ENCODE measurements around the gene SLX1A.
"Not testable (repeated sequence)": the region's sequence is repeated elsewhere in the genome, so short reads cannot be mapped to it uniquely, and the experiment has no call there.

The SLX1A gene

DNA sequence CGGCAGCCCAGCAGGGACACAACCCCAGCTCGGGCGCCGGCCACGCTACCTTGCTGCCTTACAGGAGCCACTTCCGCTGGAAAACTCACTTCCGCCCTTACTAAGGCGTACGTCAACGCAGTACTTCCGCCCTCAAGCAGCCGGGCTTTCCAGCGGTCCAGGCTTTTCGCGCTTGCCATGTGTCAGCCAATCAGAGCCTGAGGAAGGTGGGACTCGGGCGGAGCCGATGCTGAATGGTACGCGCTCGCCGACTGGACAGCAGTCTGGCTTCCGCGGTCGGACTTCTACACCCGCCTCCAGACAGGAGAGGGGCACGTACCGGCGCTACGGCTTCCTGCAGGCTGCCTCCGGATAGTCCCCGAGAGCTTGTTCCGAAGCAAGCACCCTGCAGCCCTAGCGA lies at the start of gene SLX1A, which contains the start of gene BOLA2B:
SLX1A (plus strand) TSS at position 261 of the 400 bp plus-strand sequence. CDS start 210 bp downstream, outside the sequence.
BOLA2B (minus strand) TSS at position 52 of the 400 bp plus-strand sequence. CDS start 71 bp downstream, outside the sequence.
- not testable (repeated sequence) for DNase-seq (ENCODE audit: low read depth in 2 of 2)

DNA sequence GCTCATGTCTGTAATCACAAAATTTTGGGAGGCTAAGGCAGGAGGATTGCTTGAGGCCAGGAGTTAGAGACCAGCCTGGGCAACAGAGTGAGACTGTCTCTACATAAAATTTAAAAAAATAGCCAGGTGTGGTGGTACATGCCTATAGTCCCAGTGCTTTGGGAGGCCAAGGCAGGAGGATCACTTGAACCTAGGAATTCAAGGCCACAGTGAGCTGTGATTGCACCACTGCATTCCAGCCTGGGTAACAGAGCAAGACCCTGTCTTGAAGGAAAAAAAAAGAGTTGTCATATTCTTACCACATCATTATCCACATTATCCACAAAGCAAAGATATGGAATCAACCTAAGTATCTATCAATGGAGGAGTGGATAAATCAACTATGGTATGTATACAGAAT lies 49.7 kb upstream of the SLX1A start:
- no peak for DNase-seq (ENCODE audit: low read depth in 2 of 2)

DNA sequence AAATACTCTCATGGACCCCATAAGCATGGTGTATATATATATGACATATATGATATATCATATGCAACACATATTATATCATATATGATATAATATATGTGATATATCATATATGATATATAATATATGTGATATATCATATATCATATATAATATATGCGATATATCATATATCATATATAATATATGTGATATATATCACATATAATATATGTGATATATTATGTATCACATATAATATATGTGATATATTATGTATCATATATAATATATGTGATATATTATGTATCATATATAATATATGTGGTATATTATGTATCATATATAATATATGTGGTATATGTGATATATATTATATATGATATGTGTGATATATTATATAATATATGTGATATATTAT lies 48.8 kb upstream of the SLX1A start:
- no peak for DNase-seq (ENCODE audit: low read depth in 2 of 2)

DNA sequence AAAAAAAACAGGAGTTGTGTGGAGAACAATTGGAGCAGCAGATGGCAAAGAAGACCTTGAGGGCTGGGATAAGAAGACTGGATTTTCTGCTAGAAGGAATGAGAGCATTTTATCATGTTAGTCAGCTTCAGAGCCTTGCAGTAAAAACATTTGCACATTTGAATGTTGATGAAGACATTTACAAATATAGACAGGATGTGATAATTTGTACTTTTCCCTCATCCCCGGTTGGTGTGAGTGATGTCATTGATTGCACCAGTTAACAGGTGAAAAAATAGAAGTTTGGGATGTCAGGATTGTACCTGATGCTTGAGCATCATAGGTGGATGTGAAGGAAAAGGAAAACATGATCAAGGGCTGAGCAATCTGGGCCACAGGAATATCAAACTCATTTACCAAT lies 48.0 kb upstream of the SLX1A start:
- no peak for DNase-seq (ENCODE audit: low read depth in 2 of 2)

DNA sequence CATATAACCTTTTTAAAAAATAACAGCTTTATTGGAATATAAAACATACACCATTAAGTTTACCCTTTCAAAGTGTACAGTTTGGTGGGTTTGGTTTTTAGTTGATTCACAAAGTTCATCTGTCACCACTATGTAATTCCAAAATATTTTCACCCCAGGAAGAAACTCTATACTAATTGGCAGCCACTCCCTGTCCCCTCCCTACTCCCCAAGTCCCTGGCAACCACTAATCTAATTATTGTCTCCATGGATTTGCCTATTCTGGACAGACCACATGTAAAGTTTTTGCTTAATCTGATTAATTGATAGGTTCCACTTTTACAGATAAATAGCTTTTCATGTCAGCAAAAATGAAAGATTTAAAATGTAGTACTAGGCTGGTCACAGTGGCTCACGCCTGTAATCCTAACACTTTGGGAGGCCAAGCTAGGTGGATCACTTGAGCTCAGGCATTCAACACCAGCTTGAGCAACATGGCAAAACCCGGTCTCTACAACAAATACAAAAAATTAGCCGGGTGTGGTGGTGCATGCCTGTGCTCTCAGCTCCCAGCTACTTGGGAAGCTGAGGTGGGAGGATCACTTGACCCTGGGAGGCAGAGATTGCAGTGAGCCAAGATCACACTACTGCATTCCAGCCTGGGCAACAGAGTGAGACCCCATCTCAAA lies 45.7 kb upstream of the SLX1A start:
- no peak for DNase-seq (ENCODE audit: low read depth in 2 of 2)

DNA sequence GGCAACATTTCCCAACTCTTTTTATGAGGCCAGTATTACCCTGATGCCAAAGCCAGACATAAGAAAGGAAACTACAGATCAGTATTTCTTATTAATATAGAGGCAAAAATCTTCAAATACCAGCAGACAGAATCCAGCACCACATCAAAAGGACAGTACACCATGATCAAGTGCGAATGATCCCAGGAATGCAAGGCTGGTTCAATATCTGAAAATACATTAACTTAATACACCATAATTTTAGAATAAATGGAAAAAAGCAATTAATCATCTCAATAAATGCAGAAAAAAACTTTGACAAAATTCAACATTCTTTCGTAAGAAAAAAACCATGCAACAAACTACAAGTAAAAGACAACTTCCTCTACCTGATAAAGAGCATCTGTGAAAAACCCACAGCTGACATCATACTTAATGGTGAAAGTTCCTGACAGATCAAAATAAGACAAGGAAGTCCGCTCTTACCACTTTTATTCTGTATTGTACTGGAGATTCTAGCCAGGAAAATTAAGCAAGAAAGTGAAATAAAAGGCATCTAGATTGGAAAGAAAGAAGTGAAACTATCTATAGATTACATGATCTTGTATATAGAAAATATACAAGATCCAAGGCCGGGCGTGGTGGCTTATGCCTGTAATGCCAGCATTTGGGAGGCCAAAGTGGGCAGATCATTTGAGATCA lies 44.3 kb upstream of the SLX1A start:
- no peak for DNase-seq (ENCODE audit: low read depth in 2 of 2)

DNA sequence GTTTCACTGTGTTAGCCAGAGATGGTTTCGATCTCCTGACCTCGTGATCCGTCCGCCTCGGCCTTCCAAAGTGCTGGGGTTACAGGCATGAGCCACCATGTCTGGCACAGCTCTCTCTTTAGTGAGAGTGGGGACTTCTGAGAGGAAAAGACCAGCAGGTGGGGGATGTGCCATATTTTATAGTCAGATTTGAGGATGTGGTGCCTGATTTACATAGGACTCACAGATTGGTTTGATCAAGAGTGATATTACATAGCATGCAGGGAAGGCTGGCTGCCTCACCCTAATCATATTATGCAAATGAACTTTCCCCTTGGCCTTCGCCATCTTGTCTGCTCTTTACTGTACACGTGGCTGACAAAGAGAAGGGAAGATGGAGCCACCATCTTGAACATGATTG lies 42.6 kb upstream of the SLX1A start:
- no peak for DNase-seq (ENCODE audit: low read depth in 2 of 2)

DNA sequence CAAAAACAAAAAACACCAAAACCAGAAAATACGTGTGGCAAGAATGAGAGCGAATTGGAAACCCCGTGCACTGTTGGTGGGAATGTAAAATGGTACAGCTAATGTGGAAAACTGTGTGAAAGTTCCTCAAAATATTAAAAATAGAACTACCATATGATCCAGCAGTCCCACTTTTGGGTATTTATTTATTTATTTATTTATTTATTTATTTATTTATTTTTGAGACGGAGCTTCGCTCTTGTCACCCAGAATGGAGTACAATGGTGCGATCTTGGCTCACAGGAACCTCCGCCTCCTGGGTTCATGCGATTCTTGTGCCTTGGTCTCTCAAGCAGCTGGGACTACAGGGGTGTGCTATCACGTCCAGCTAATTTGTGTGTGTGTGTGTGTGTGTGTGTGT lies 41.2 kb upstream of the SLX1A start:
- no peak for DNase-seq (ENCODE audit: low read depth in 2 of 2)

DNA sequence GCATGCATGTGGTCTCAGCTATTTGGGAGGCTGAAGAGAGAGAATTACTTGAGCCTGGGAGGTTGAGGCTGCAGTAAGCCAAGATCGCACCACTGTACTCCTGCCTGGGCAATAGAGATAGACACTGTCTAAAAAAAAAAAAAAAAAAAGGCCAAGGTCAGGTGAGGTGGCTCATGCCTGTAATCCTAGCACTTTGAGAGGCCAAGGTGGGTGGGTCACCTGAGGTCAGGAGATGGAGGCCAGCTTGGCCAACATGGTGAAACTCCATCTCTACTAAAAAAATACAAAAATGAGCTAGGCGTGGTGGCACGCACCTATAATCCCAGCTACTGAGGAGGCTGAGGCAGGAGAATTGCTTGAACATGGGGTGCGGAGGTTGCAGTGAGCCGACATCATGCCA lies 38.5 kb upstream of the SLX1A start:
- DNase-seq (ENCODE audit: low read depth in 2 of 2), result no peak

DNA sequence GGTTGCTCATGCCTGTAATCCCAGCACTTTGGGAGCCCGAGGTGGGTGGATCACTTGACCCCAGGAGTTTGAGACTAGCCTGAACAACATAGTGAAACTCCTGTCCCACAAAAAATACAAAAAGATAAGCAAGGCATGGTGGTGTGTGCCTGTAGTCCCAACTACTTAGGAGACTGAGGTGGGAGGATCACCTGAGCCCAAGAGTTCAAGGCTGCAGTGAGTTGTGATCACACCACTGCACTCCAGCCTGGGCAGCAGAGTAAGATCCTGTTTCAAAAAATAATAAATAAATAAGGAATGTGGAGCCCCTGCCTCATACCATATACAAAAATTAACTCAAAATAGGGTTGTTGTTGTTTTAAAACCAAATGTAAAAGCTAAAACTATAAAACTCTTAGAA lies 36.5 kb upstream of the SLX1A start:
- DNase-seq (ENCODE audit: low read depth in 2 of 2), result no peak

DNA sequence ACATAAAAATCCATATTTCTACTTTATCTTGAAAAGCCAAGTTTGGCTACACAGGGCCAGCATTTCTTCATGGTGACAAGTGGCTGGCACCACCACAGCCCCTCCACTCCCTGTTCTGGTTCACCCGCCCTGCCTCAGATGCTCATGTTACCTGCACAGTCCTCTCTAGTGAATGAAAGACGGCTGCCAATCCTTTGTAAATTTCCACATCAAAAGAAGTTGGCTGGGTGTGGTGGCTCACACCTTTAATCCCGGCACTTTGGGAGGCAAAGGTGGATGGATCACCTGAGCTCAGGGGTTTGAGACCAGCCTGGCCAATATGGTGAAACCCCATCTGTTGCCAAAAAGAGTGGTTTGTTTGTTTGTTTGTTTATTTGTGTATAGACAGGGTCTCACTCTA lies 30.1 kb upstream of the SLX1A start:
- no peak for DNase-seq (ENCODE audit: low read depth in 2 of 2)

DNA sequence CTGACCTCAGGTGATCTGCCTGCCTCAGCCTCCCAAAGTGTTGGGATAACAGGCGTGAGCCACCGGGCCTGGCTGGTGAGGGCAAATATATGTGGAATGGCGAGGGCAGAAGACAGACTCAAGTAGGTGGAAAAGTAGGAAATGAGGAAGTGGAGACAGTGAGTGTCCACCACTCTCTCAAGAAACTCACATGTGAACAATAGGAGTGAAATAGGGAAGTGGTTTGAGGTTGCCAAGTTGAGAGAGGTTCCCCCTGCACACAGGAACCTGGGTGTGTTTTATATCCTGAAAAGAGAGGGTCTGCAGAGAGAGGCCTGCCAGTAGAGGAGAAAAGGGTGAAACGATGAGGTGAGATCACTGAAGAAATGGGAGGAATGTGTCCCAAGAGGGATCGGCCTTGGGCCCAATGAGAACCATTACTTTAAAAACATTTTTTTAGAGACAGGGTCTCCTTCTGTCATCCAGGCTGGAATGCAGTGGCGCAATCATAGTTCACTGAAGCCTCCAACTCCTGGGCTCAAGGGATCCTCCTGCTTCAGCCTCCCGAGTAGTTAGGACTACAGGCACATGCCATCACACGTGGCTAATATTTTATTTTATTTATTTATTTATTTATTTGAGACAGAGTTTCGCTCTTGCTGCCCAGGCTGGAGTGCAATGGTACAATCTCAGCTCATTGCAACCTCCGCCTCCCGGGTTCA lies 27.3 kb upstream of the SLX1A start:
- DNase-seq (ENCODE audit: low read depth in 2 of 2), result no peak

DNA sequence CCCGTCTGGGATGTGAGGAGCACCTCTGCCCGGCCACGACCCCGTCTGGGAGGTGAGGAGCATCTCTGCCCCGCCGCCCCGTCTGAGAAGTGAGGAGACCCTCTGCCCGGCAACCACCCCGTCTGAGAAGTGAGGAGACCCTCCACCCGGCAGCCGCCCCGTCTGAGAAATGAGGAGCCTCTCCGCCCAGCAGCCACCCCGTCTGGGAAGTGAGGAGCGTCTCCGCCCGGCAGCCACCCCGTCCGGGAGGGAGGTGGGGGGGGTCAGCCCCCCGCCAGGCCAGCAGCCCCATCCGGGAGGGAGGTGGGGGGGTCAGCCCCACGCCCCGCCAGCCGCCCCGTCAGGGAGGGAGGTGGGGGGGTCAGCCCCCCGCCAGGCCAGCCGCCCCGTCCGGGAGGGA lies 24.9 kb upstream of the SLX1A start:
- DNase-seq (ENCODE audit: low read depth in 2 of 2), result not testable (repeated sequence)

DNA sequence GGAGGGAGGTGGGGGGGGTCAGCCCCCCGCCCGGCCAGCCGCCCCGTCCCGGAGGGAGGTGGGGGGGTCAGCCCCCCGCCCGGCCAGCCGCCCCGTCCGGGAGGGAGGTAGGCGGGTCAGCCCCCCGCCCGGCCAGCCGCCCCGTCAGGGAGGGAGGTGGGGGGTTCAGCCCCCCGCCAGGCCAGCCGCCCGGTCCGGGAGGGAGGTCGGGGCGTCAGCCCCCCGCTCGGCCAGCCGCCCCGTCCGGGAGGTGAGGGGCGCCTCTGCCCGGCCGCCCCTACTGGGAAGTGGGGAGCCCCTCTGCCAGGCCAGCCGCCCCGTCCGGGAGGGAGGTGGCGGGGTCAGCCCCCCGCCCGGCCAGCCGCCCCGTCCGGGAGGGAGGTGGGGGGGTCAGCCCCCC lies 24.3 kb upstream of the SLX1A start:
- DNase-seq (ENCODE audit: low read depth in 2 of 2), result not testable (repeated sequence)

DNA sequence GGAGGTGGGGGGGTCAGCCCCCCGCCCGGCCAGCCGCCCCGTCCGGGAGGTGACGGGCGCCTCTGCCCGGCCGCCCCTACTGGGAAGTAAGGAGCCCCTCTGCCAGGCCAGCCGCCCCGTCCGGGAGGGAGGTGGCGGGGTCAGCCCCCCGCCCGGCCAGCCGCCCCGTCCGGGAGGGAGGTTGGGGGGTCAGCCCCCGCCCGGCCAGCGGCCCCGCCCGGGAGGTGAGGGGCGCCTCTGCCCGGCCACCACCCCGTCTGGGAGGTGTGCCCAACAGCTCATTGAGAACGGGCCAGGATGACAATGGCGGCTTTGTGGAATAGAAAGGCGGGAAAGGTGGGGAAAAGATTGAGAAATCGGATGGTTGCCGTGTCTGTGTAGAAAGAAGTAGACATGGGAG lies 23.5 kb upstream of the SLX1A start:
- DNase-seq (ENCODE audit: low read depth in 2 of 2), result not testable (repeated sequence)

DNA sequence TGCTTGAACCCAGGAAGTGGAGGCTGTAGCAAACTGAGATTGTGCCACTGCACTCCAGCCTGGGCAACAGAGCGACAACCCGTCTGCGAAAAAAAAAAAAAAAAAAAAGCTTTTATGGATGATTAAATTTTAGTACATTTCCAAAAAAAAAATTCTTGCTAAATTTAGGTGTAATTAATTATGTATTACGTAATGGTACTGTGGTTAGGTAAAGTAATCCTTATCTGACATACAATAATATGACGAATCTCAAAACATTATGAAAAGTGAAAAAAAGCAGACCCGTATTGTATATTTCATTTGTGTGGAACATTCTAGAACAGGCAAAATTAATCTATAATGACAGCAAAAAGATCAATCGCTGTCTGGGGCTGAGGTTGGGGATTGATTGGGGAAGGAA lies 20.6 kb upstream of the SLX1A start:
- DNase-seq (ENCODE audit: low read depth in 2 of 2), result no peak

DNA sequence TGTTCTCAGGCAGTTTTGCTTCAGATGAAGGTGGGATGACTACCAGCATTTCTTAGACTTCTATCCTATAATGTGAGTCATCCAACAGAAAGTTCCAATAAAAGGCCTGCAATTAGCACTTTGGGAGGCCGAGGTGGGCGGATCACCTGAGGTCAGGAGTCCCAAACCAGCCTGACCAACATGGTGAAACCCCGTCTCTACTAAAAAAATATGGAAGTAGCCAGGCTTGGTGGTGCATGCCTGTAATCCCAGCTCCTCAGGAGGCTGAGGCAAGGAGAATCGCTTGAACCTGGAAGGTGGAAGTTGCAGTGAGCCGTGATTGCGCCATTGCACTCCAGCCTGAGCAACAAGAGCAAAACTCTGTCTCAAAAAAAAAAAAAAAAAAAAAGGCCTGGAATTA lies 16.8 kb upstream of the SLX1A start:
- not testable (repeated sequence) for DNase-seq (ENCODE audit: low read depth in 2 of 2)

DNA sequence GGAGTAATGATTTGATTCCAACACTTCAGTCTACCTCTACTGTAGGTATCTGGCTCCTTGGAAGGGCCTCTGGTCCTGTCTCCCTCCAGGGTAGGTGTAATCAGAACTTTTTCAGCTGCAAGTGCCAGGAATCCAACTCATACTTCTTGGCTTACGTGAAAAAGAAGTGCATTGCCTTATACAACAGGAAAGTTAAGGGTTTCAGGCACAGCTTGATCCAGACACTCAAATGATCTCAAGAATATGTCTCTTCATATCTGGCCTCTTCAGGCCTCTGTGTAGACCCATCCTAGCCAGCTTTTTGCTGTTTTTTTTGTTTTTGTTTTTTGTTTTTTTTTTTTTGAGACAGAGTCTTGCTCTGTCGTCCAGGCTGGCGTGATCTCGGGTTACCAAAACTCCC lies 14.5 kb upstream of the SLX1A start:
- DNase-seq (ENCODE audit: low read depth in 2 of 2), result no peak

DNA sequence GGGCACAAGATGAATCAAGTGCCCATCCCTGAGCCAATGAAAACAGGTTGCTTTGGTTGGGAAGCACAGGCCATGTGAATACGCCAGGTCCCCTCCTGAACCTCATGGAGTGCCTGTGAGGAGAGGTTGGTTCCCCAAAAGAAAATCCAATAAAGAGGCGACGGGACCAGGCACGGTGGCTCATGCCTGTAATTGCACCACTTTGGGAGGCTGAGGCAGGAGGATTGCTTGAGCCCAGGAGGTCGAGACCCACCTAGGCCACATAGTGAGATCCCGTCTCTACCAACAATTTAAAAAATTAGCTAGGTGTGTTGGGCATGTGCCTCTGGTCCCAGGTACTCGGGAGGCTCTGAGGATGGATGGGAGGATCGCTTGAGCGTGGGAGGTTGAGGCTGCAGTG lies 13.7 kb upstream of the SLX1A start:
- no peak for DNase-seq (ENCODE audit: low read depth in 2 of 2)

DNA sequence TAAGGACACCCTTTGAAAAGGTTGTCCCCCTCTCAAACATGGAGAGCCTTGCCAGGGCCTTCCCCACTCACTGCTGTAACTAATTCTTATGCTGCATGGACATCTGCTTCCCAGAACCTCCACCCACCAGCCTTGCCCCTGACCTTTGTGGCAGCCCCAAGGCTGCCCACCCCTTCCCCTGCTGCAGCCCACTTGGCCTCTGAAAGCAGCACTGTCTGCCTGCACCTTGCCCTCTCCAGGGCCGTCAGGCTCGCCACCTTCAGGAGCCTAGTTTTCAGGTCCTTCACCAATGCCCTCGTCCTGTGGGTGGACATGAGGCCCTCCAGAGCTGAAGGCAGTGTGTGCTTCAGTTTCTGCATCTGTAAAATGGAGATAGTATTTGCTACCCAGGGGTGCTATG lies 12.9 kb upstream of the SLX1A start:
- DNase-seq (ENCODE audit: low read depth in 2 of 2), result no peak

DNA sequence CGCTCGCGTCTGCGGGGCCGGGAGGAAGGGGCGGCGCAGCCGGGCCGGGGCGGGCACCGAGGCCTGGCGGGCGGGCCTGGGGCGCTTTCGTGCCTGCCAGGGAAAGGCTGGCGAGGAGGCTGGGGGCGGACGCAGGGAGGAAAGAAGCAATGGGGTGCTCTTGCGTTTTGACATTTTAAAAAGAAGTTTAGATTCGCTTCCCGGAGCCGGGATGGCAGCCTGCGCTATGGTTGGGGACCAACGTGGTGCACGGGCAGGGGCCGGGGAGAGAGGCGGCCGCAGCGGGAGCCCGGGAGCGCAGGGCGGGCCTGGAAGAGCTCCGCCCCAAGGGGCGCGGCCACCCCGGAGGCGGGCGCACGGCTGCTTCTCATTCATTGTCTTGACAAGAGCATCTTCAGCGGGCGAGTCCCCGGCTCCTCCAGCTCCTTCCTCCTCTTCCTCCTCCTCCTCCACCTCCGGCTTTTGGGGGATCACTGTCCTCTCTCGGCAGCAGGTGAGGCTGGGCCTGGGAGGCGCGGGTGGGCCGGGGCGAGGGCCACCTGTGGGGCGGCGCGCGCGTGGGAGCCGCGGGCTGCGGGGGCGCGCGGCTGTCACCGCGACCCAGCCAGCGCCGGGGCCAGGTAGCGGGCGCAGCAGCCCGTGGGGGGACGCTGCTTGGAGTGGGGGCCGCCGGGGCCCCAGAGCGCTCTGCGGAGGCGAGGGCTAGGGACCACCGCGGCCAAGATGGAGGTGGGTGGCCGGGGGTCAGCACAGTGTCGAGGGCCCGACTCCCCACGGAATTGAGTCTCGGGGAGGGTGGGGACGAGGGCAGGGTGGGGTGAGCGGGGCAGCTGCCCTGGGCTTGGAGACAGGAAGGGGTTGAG lies 10.2 kb upstream of the SLX1A start, which contains the start of gene CORO1A:
CORO1A (plus strand) TSS at position 370 of the 863 bp plus-strand sequence. CDS start 1,608 bp downstream, outside the sequence.
- DNase-seq (ENCODE audit: low read depth in 2 of 2), result peak; percentile 74 to 79
